Transverse colon (tissue), 3 donors: ENCODE measurements around the gene TENT5C.

Experiments used
- POLR2A ChIP-seq: fragments of 450-650 bp; IDR thresholded peaks from one replicate; pipeline ENCODE4 v1.6.1; 2016; ENCODE audit warnings: antibody characterized with exemption, mild to moderate bottlenecking, moderate library complexity
- TF ChIP-seq, protein P1 (sequence below), 5 experiments: fragments of 200-600 bp in 3 of 5; fragments of 450-650 bp in 2 of 5; sonication (generic) in 3 of 5; IDR thresholded peaks; 1 replicate in 2 of 5; 2 replicates in 3 of 5; pipeline ENCODE4 v1.5.1; 2016 to 2017; ENCODE audit warnings: antibody characterized with exemption in 5 of 5, inconsistent platforms in 3 of 5, mild to moderate bottlenecking in 2 of 5, moderate library complexity in 1 of 5

DNA sequence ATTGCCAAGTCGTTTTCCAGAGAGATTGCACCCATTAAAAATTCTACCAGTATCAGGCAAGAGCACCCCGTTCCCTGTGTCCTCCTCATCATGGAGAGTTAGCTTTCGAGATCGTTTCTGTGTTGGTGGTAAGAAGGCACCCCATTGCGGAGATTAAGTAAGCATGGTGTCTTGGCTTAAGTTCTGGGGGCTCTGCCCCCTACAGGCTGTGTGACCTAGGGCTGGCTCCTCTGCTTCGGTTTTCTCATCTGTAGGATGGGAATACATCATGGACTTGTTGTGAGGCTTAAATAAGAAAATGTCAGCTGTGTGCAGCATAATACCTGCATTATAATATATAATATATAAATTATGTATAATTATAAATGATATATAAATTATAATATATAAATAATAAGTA lies 36.8 kb upstream of the TENT5C start:
- no peak for TF ChIP-seq POLR2A
- TF ChIP-seq, protein P1, sequence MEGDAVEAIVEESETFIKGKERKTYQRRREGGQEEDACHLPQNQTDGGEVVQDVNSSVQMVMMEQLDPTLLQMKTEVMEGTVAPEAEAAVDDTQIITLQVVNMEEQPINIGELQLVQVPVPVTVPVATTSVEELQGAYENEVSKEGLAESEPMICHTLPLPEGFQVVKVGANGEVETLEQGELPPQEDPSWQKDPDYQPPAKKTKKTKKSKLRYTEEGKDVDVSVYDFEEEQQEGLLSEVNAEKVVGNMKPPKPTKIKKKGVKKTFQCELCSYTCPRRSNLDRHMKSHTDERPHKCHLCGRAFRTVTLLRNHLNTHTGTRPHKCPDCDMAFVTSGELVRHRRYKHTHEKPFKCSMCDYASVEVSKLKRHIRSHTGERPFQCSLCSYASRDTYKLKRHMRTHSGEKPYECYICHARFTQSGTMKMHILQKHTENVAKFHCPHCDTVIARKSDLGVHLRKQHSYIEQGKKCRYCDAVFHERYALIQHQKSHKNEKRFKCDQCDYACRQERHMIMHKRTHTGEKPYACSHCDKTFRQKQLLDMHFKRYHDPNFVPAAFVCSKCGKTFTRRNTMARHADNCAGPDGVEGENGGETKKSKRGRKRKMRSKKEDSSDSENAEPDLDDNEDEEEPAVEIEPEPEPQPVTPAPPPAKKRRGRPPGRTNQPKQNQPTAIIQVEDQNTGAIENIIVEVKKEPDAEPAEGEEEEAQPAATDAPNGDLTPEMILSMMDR (IDR thresholded peaks at IDR 0.05): no peak
